MM.1S (cell line): ENCODE results near the gene MAP2K6.

ENCODE experiments used
- DNase-seq: peaks from one replicate; pipeline ENCODE4 v3.0.0-alpha.2; 2015
- H2AFZ ChIP-seq: fragments of 300-600 bp; sonication (generic); 2 replicates; pipeline ENCODE4 v1.6.0; 2016; ENCODE audit warnings: antibody characterized with exemption, low read length
- H3F3A ChIP-seq: fragments of 300-600 bp; sonication (generic); 2 replicates; pipeline ENCODE4 v1.6.1; 2016; ENCODE audit warnings: mild to moderate bottlenecking, antibody characterized with exemption, low read length, moderate library complexity, mixed read lengths; ENCODE audit not compliant: insufficient read depth
- H3K27ac ChIP-seq: fragments of 300-600 bp; sonication (generic); 2 replicates; pipeline ENCODE4 v1.5.1; 2016; ENCODE audit warnings: mild to moderate bottlenecking, low read length
- H3K27me3 ChIP-seq: fragments of 300-600 bp; sonication (generic); replicated peaks from 2 replicates; pipeline ENCODE4 v1.6.0; 2016; ENCODE audit warnings: low read length; ENCODE audit not compliant: insufficient read depth
- H3K36me3 ChIP-seq: fragments of 300-600 bp; sonication (generic); replicated peaks from 2 replicates; pipeline ENCODE4 v1.6.1; 2016; ENCODE audit warnings: mild to moderate bottlenecking, low read length, mixed read lengths; ENCODE audit not compliant: insufficient read depth
- H3K4me1 ChIP-seq: fragments of 300-600 bp; sonication (generic); 2 replicates; pipeline ENCODE4 v1.6.1; 2016; ENCODE audit warnings: low read length, mixed read lengths
- H3K4me2 ChIP-seq: fragments of 300-600 bp; sonication (generic); 2 replicates; pipeline ENCODE4 v1.6.0; 2016; ENCODE audit warnings: low read depth, low read length
- H3K4me3 ChIP-seq: fragments of 300-600 bp; sonication (generic); 2 replicates; pipeline ENCODE4 v1.5.1; 2016; ENCODE audit warnings: low read length, mixed read lengths
- H3K79me2 ChIP-seq: fragments of 300-600 bp; sonication (generic); 2 replicates; pipeline ENCODE4 v1.6.1; 2016; ENCODE audit warnings: mixed run types, low read length, mixed read lengths
- H3K9ac ChIP-seq: fragments of 300-600 bp; sonication (generic); 2 replicates; pipeline ENCODE4 v1.6.1; 2016; ENCODE audit warnings: low read length, mixed read lengths
- H3K9me2 ChIP-seq: fragments of 300-600 bp; sonication (generic); replicated peaks from 2 replicates; pipeline ENCODE4 v1.6.1; 2016; ENCODE audit warnings: mild to moderate bottlenecking, low read length, mixed read lengths; ENCODE audit not compliant: insufficient read depth
- H3K9me3 ChIP-seq: fragments of 300-600 bp; sonication (generic); replicated peaks from 2 replicates; pipeline ENCODE4 v1.6.1; 2016; ENCODE audit warnings: mild to moderate bottlenecking, low read length, mixed read lengths; ENCODE audit not compliant: insufficient read depth
- H4K20me1 ChIP-seq: fragments of 300-600 bp; sonication (generic); 2 replicates; pipeline ENCODE4 v1.6.1; 2016; ENCODE audit warnings: mild to moderate bottlenecking, low read length, moderate library complexity, mixed read lengths; ENCODE audit not compliant: insufficient read depth
- CTCF ChIP-seq: fragments of 300-600 bp; sonication (generic); IDR thresholded peaks from 2 replicates; pipeline ENCODE4 v1.5.1; 2016; ENCODE audit warnings: antibody characterized with exemption, low read length, mixed read lengths
- EZH2 ChIP-seq: fragments of 300-600 bp; sonication (generic); optimal IDR thresholded peaks from 2 replicates; pipeline ENCODE3; 2017; ENCODE audit warnings: low read depth, mild to moderate bottlenecking, antibody characterized with exemption, low read length, mixed read lengths
- EZH2phosphoT487 ChIP-seq: fragments of 300-600 bp; sonication (generic); IDR thresholded peaks from 2 replicates; pipeline ENCODE4 v1.6.1; 2018; ENCODE audit warnings: antibody characterized with exemption, low read length

Gene MAP2K6

DNA sequence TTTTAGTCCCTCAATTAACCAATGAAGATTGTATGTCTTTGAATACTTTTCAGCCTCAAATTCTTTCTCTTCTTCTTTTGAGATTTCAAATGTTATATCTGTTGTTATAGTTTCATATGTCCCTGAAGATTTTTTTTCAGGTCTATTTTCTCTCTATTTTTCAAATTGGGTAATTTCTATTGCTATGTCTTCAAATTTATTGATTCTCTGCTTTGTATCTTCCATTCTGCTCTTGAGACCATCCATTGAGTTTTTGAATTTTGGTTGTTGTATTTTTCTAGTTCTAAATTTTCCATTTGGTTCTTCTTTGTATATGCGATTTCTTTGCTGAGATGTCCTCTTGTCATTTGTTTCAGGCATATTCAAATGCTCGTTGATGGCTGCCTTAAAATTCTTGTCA is 26.7 kb downstream of the MAP2K6 start:
- Histone ChIP-seq H3K9ac (no peak overlapping the region), H3K27me3 (no peaks in the 10 kb centered on the region), H3K9me2 (no peaks in the 10 kb centered on the region), H3K27ac (no peak overlapping the region), H3F3A (no peaks in the 10 kb centered on the region), H4K20me1 (no peaks in the 10 kb centered on the region), H3K36me3 (no peaks in the 10 kb centered on the region), H3K9me3 (no peaks in the 10 kb centered on the region), H2AFZ (no peak overlapping the region), H3K79me2 (no peaks in the 10 kb centered on the region), H3K4me3 (no peak overlapping the region), H3K4me1 (no peaks in the 10 kb centered on the region; the same call in 1 of the 2 replicates), H3K4me2 (no peak overlapping the region)
- DNase-seq: no peak
- TF ChIP-seq EZH2phosphoT487 (no peak), CTCF (no peak), EZH2 (no peak)

DNA sequence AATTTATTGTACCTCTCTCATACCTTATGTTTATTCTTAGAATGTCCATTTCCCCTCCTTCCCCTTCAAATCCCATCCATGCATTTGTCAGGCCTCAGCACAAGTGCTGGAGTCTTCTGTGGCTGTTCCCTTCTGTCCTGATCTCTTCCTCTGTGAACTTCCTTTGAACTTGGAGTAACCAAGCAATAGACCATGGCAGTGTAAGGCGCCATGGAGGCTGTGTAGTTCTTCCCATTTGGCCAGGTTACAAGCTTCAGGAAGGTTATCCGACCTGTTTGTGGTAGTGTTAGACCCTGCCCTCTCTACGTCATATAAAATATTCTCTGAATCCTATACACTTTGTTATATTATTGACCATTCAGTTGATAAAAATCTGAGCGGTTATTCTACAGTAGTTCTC is 28.6 kb downstream of the MAP2K6 start:
- TF ChIP-seq EZH2 (no peak), CTCF (no peak), EZH2phosphoT487 (no peak)
- Histone ChIP-seq H3F3A (no peaks in the 10 kb centered on the region), H3K9me3 (no peaks in the 10 kb centered on the region), H3K4me1 (no peaks in the 10 kb centered on the region; the same call in 1 of the 2 replicates), H3K9me2 (no peaks in the 10 kb centered on the region), H3K27me3 (no peaks in the 10 kb centered on the region), H2AFZ (no peak overlapping the region), H4K20me1 (no peaks in the 10 kb centered on the region), H3K27ac (no peak overlapping the region), H3K36me3 (no peaks in the 10 kb centered on the region), H3K4me2 (no peak overlapping the region), H3K79me2 (no peaks in the 10 kb centered on the region), H3K9ac (no peak overlapping the region), H3K4me3 (no peak overlapping the region)
- DNase-seq: no peak

- Histone ChIP-seq H3K4me2 (no peak overlapping the region), H3K9me3 (no peaks in the 10 kb centered on the region), H3K9me2 (no peaks in the 10 kb centered on the region), H3K27me3 (no peaks in the 10 kb centered on the region), H3K9ac (no peak overlapping the region), H3F3A (no peaks in the 10 kb centered on the region), H3K36me3 (no peaks in the 10 kb centered on the region), H4K20me1 (no peaks in the 10 kb centered on the region), H3K4me1 (no peaks in the 10 kb centered on the region; the same call in 1 of the 2 replicates), H2AFZ (no peak overlapping the region), H3K27ac (no peak overlapping the region), H3K4me3 (no peak overlapping the region), H3K79me2 (no peaks in the 10 kb centered on the region)
- DNase-seq: no peak
- no peak for TF ChIP-seq EZH2
These were observed 29.5 kb downstream of the MAP2K6 start for GRCh38 chr17:69444023-69444422.

- no peaks in the 10 kb centered on the region for H3K9me3 ChIP-seq
- no peaks in the 10 kb centered on the region for H3F3A ChIP-seq
- no peak overlapping the region; the same call in 1 of the 2 replicates for H3K4me2 ChIP-seq
- H3K27me3 ChIP-seq: no peaks in the 10 kb centered on the region
- H3K4me3 ChIP-seq: no peak overlapping the region
- no peak overlapping the region for H3K27ac ChIP-seq
- H3K9me2 ChIP-seq: no peaks in the 10 kb centered on the region
- no peak overlapping the region for H2AFZ ChIP-seq
- H3K9ac ChIP-seq: no peak overlapping the region
- TF ChIP-seq EZH2phosphoT487 (no peak), CTCF (no peak), EZH2 (no peak)
- no peak for DNase-seq
- no peaks in the 10 kb centered on the region for H3K36me3 ChIP-seq
- no peaks in the 10 kb centered on the region for H3K79me2 ChIP-seq
- H4K20me1 ChIP-seq: no peaks in the 10 kb centered on the region
- H3K4me1 ChIP-seq: no peaks in the 10 kb centered on the region; the same call in 1 of the 2 replicates
These were observed 30.6 kb downstream of the MAP2K6 start for GRCh38 chr17:69445132-69445531.
